HAP-1 (cell line): ENCODE results near the gene NREP.

ENCODE experiments used
- DNase-seq, 2 experiments: peaks; one replicate each; pipeline ENCODE4 v3.0.0-alpha.2; 2016 to 2020; ENCODE audit warnings: low spot score in 2 of 2
- H3K27me3 ChIP-seq: fragments of 250-450 bp; sonication (Bioruptor Pico); 2 replicates; pipeline ENCODE4 v1.5.1; 2020; ENCODE audit warnings: low read depth, mild to moderate bottlenecking, moderate library complexity
- H3K36me3 ChIP-seq: fragments of 250-450 bp; sonication (Bioruptor Pico); replicated peaks from 2 replicates; pipeline ENCODE4 v1.5.1; 2020; ENCODE audit warnings: mild to moderate bottlenecking
- H3K4me1 ChIP-seq: fragments of 250-450 bp; sonication (Bioruptor Pico); 2 replicates; pipeline ENCODE4 v1.5.1; 2020; ENCODE audit warnings: mild to moderate bottlenecking
- H3K4me3 ChIP-seq: fragments of 250-450 bp; sonication (Bioruptor Pico); 2 replicates; pipeline ENCODE4 v1.5.1; 2020; ENCODE audit warnings: mild to moderate bottlenecking, moderate library complexity
- H3K9me3 ChIP-seq: fragments of 250-450 bp; sonication (Bioruptor Pico); 2 replicates; pipeline ENCODE4 v1.5.1; 2020; ENCODE audit warnings: mild to moderate bottlenecking, moderate library complexity
- in situ Hi-C: fragments of 300-500 bp; cut with MboI; formaldehyde crosslinking; loops from 3 replicates; pipeline ENCODE4 v1.14.3; 2020; ENCODE audit warnings: low sequenced_read_pairs, inconsistent platforms, mixed read lengths

Gene NREP

DNA sequence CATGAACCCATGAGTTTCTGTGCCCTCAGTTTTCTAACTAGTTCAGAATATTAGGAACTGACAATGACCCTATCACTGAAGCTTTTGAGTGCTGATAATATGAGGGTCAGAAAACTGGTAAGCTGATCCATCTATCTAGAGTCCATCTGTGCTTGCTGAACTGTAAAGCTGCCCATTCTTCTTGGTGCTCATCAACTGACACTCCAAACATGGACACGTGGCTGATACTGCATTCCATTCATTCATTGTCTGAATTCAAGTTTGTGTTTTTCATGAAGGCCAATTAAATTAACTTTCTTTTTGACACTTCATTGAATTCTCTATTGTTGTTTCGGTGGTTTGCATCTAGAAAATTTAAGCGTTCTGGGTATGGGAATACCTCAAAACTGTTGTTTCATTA, 17.6 kb downstream of the NREP start:
- Histone ChIP-seq H3K36me3 (peaks cover 4% of the 10 kb centered on the region), H3K4me1 (peaks cover 33% of the 10 kb centered on the region), H3K27me3 (no peaks in the 10 kb centered on the region), H3K9me3 (no peaks in the 10 kb centered on the region), H3K4me3 (no peak overlapping the region)
- in situ Hi-C loops: no loop called here
- DNase-seq: no peak

DNA sequence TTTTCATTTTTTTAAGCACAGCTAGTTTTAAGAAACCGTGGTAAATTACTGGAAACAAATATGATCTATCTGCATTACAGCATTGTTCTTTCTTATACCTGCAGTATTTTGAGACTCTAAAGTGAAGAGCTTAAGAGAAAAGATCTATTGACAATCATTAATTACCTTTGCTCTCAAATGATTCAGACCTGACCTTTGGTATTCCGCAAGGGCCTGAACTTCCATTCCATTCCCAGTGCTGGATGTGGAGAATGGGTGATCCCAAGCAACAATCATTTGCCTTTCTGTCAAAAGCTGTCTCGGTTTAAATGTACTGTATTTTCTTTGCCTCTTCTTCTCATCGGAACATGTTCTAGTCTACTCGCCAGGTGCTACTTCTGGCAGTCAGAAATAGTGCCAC, 18.9 kb downstream of the NREP start:
- Histone ChIP-seq H3K4me3 (no peak overlapping the region), H3K9me3 (no peaks in the 10 kb centered on the region), H3K4me1 (peaks cover 23% of the 10 kb centered on the region), H3K36me3 (peaks cover 5% of the 10 kb centered on the region), H3K27me3 (no peaks in the 10 kb centered on the region)
- in situ Hi-C loops: no loop called here
- DNase-seq: no peak

DNA sequence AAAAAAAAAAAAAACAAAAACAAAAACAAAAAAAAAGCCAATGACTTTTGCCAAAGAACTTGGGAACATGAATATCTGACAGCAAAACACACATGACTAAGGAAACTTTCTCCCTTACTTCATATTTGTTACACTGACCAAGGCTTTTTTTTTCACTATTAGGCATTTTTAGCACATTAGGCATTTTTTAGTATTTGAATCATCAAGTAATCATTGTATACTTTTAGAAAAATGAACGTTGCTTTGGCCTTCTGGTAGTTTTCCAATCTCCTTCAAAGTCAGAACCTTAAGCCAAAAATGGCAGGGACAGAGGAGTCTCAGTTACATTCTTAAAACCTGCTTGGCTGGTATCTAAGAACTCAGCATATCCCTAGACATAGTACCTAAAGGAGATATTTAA, 19.3 kb downstream of the NREP start:
- peaks cover 23% of the 10 kb centered on the region for H3K4me1 ChIP-seq
- H3K27me3 ChIP-seq: no peaks in the 10 kb centered on the region
- in situ Hi-C loops: no loop called here
- DNase-seq: no peak
- peaks cover 5% of the 10 kb centered on the region for H3K36me3 ChIP-seq
- H3K9me3 ChIP-seq: no peaks in the 10 kb centered on the region
- H3K4me3 ChIP-seq: no peak overlapping the region

DNA sequence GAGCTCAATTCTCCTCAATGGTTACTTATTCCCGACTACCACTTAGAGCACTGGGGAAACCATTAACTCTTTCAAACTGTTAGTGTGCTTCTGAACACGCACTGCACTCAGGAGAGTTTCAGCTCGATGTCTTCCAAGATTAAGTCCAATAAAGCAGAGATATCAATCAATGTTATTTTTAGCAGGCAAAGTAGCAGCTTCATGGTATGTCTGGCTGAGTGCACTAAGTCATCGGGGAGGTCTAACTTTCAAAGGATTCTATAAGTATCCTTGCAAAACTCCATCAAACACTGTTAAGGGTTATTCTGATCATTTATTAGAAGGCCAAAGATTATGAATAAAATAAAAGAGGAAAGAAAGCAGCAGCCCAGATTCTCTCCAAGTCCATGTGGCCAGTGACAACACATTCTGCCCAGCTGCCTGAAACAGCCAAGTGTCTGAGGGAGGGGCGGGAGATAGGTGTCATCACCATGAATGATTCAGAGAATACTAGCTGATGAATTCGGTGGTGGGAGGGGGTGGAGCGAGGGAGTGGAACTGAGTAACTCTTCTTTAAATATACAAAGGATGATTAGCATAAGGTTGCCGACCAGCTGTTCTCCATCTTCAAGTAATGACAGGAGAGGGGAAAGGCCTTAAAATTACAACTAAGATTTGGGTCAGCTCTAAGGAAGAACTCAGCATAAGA, 21.3 kb downstream of the NREP start:
- Histone ChIP-seq H3K4me1 (peaks cover 5% of the 10 kb centered on the region; the same call in 1 of the 2 replicates), H3K9me3 (no peaks in the 10 kb centered on the region), H3K4me3 (no peak overlapping the region), H3K36me3 (peaks cover 5% of the 10 kb centered on the region), H3K27me3 (no peaks in the 10 kb centered on the region)
- in situ Hi-C loops: no loop called here
- no peak for DNase-seq

DNA sequence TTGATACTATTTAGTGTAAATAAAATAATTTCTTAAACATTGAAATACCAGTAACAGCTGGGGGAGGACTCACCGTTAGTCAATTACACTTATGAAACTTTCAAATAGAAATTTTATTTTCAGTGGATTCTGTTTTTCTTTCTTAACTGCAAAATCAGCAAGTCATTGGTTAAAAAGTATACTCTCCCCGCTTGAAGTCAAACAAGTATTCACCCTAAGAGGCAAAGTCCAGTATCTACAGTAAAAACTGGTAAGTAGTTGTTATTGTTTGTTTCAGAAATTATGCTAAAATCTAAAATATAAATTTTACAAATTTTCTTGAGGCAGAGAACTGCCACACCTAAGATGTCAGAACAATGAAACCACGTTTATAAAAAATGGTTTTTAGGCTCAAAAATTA, 22.4 kb downstream of the NREP start:
- Histone ChIP-seq H3K36me3 (peaks cover 5% of the 10 kb centered on the region), H3K4me1 (peaks cover 3% of the 10 kb centered on the region; the same call in 1 of the 2 replicates), H3K27me3 (no peaks in the 10 kb centered on the region), H3K9me3 (no peaks in the 10 kb centered on the region), H3K4me3 (no peak overlapping the region)
- in situ Hi-C loops: no loop called here
- DNase-seq: no peak

DNA sequence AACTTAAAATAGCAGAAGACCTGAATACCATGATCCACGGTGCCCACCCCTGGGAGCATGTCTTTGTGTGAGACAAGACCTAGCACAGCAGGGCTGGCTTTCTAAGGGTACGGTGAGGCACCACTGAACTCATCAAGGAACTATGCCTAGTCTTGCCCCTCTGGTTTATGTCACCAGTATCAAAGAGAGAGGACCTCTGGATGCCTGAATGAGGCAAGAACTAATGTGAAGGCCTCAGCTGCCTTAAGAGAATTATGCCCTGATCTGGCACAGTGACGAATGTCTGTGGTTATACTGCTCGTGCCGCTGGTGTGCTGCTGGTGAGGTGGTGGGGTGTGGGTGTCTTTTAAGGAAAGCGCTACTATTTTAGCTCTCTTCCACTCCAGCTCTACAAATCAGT, 23.0 kb downstream of the NREP start:
- H3K27me3 ChIP-seq: no peaks in the 10 kb centered on the region
- H3K4me1 ChIP-seq: no peaks in the 10 kb centered on the region
- H3K9me3 ChIP-seq: no peaks in the 10 kb centered on the region
- no peak overlapping the region for H3K4me3 ChIP-seq
- in situ Hi-C loops: no loop called here
- peaks cover 5% of the 10 kb centered on the region for H3K36me3 ChIP-seq
- DNase-seq: no peak

DNA sequence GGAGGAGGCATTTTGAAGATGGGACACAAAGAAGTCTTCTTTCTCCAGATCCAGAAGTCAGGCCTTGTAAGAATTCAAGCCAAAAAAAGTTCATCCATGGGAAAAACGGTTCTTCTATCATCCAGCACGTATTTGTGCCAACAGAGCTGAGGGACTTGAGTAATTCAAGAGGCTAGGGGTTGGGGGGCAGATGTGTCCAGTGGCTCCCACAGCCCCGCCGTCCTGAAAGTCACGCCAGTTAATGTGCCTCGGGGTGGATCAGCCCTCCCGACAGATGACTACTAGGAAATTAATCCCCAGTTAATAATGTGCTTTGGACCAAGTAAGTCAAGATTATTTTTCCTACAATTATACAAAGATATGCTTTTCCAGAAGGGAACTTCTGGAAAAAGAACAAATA, 23.4 kb downstream of the NREP start:
- DNase-seq: no peak
- Histone ChIP-seq H3K4me1 (no peaks in the 10 kb centered on the region), H3K4me3 (no peak overlapping the region), H3K36me3 (peaks cover 5% of the 10 kb centered on the region), H3K9me3 (no peaks in the 10 kb centered on the region), H3K27me3 (no peaks in the 10 kb centered on the region)
- in situ Hi-C loops: no loop called here

DNA sequence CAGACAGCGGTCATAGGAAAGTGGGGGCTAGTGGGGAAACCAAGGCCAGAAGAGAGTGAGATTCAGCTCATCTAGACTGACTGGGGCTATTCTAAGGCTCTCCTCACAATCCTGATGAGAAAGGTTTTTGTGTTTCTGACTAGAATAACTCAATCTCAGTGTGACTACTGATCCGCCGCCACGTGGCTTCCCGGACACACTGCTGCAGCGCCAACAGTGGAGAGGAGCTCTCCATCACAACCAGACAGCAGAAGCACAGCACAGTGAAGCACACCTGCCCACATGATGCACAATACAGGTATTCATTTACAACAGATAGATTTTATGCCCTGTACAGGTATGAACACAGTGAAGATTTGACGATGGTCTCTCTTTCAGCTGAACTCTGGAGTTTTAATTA, 25.4 kb downstream of the NREP start:
- no peak for DNase-seq
- H3K4me3 ChIP-seq: no peak overlapping the region
- in situ Hi-C loops: no loop called here
- H3K27me3 ChIP-seq: no peaks in the 10 kb centered on the region
- no peaks in the 10 kb centered on the region for H3K9me3 ChIP-seq
- peaks cover 5% of the 10 kb centered on the region for H3K36me3 ChIP-seq
- H3K4me1 ChIP-seq: no peaks in the 10 kb centered on the region

DNA sequence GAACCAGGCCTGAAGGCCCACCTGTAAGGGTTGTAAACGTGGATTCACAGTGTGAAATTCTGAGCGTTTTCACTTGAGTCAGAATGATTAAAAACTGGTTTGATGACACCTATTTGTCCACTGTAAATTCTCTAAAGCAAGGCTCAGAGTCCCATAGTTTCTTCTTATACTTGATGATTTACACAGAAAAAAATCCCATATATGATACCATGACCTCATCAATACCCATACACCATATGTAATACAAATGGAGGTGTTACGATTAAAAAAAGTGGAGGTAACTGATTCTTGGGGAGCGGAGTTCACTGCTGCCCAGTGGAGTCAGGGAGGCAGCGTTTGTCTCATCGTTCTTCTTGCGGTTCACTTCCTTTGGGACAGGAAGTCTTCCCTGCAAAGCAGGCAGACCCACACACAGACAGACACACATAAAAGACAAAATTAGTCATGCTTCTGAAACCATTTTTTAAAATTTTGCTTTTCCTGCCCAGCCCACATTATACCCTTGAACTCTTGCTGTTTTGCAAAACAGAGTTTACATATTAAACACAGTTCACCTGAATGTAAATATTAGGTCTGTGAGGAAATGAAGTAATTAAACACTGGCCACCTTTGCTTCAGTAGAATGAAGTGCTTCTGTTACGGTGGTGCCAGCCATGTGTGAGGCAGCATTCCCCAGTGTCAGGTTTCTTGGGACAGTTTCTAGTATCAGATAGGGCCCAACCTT, 26.2 kb downstream of the NREP start:
- DNase-seq: no peak
- Histone ChIP-seq H3K27me3 (no peaks in the 10 kb centered on the region), H3K36me3 (peaks cover 5% of the 10 kb centered on the region), H3K4me3 (no peak overlapping the region), H3K4me1 (no peaks in the 10 kb centered on the region), H3K9me3 (no peaks in the 10 kb centered on the region)
- in situ Hi-C loops: no loop called here

DNA sequence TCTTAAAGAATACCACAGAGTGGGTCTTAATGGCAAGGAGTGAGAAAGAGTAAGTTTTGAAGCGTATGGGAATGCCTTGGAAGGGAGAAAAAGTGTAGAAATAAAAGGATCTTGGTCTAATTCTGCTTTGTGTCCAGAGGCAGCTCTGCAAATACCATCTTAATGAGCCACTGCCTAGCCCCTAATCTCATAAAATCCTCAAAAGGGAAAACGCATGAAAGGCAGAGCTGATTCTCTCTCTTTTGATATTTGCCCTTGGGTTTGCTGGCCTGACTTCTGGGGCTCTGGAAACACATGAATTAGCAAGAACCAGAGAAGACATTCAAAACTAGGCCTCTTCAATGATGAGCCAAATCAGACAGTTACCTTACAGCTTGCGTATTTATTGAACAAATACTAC, 28.1 kb downstream of the NREP start:
- H3K4me1 ChIP-seq: no peaks in the 10 kb centered on the region
- H3K36me3 ChIP-seq: no peaks in the 10 kb centered on the region
- H3K4me3 ChIP-seq: no peak overlapping the region
- no peaks in the 10 kb centered on the region for H3K9me3 ChIP-seq
- no peak for DNase-seq
- no peaks in the 10 kb centered on the region for H3K27me3 ChIP-seq
- in situ Hi-C loops: no loop called here

DNA sequence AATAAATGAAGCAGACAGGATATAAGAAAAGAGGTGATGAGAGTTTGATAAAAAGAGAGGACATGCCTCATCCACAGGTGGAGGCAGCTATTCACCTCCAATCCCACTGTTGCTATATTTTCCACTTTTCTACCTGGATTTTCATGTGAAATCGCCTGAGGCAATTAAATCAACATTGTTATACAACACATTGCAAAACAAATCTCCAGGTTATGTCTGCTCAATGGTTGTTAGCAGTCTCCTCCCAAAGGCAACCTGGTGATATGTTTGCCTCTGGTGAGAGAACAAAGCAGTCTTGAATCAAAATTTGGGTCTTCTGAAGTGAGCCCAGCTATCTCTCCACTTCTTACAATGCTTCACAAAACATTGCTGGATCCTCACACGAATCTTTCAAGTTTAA, 30.0 kb downstream of the NREP start:
- no peak for DNase-seq
- Histone ChIP-seq H3K27me3 (no peaks in the 10 kb centered on the region), H3K4me3 (no peak overlapping the region), H3K36me3 (no peaks in the 10 kb centered on the region), H3K9me3 (no peaks in the 10 kb centered on the region), H3K4me1 (no peaks in the 10 kb centered on the region)
- in situ Hi-C loops: no loop called here

DNA sequence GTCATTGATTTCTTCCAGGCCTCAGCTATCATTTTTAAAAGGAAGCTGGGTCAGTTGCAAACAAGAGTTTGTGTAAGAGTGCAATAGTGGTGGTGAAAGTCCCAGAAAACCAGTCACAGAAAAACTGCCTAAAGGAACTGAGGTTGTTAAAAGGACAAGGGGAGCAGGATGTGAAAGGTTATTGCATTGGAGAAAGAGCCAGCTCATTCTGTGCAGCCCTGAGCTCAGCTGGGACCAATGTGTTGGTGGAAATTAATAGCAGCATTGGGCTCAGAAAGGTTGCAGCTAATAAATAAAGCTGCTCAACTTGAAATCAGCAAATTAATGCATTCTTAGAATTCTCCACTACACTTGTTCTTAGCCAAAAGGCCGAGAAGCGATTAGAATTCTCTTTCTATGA, 34.9 kb downstream of the NREP start:
- Histone ChIP-seq H3K4me3 (no peak overlapping the region), H3K9me3 (no peaks in the 10 kb centered on the region), H3K4me1 (no peaks in the 10 kb centered on the region), H3K27me3 (no peaks in the 10 kb centered on the region), H3K36me3 (no peaks in the 10 kb centered on the region)
- in situ Hi-C loops: no loop called here
- no peak for DNase-seq

DNA sequence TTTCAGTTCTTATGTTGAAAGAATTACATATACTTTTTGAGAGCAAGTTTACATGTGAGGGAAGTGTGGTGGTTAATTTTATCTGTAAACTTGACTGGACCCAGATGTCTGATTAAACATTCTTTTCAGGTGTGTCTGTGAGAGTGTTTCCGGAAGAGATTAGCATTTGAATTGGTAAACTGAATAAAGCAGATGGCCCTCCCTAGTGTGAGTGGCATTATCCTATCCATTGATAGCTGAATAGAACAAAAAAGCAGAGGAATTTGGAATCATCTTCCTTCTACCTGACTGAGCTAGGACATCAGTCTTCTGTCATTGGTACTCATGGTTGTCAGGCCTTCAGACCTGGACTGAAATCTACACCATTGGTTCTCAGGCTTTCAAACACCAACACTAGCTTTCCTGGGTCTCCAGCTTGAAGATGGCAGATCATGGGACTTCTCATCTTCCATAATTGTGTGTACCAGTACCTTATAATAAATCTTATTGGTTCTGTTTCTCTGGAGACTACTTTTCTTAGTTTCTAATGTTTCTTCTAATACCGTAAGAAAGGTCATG, 36.6 kb downstream of the NREP start:
- in situ Hi-C loops: no loop called here
- Histone ChIP-seq H3K36me3 (no peaks in the 10 kb centered on the region), H3K9me3 (no peaks in the 10 kb centered on the region), H3K4me3 (no peak overlapping the region), H3K27me3 (no peaks in the 10 kb centered on the region), H3K4me1 (no peaks in the 10 kb centered on the region)
- DNase-seq: no peak

DNA sequence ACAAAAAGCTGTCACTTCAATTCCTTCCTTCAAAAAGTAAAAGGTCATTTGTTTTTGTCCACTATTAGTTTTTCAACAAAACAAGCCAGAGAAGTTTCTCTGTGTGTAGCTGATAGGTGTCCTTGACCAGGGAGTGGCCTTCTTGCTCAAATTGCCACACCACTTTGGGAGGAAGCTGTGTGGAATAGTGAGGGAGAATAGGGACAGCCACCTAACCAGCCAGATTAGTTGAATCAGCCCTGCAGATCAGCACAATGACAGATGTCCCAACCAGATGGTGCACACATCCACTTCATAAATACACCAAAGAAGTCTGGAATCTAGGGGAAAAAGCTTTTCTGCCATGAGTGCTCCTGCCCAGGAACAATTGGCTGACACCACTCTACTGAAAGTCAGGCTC, 37.2 kb downstream of the NREP start:
- no peaks in the 10 kb centered on the region for H3K36me3 ChIP-seq
- H3K4me1 ChIP-seq: no peaks in the 10 kb centered on the region
- DNase-seq: no peak
- no peak overlapping the region for H3K4me3 ChIP-seq
- H3K27me3 ChIP-seq: no peaks in the 10 kb centered on the region
- in situ Hi-C loops: no loop called here
- H3K9me3 ChIP-seq: no peaks in the 10 kb centered on the region
